Rectal smooth muscle tissue (tissue), 1 donor: ENCODE results near the gene LUC7L3.

Experiments used
- H3K27ac ChIP-seq: one replicate; pipeline ENCODE4 v1.7.0; 2013; ENCODE audit warnings: low read depth, low read length, inconsistent platforms
- H3K27me3 ChIP-seq: one replicate; pipeline ENCODE4 v1.7.0; 2013; ENCODE audit warnings: low read length; ENCODE audit not compliant: control insufficient read depth, insufficient read depth
- H3K36me3 ChIP-seq: one replicate; pipeline ENCODE4 v1.7.0; 2013; ENCODE audit warnings: low read length; ENCODE audit not compliant: control insufficient read depth, insufficient read depth
- H3K4me1 ChIP-seq: one replicate; pipeline ENCODE4 v1.7.0; 2013; ENCODE audit warnings: low read length; ENCODE audit not compliant: control insufficient read depth, insufficient read depth
- H3K4me3 ChIP-seq: one replicate; pipeline ENCODE4 v1.7.0; 2013; ENCODE audit warnings: low read length
- H3K9ac ChIP-seq: one replicate; pipeline ENCODE4 v1.7.0; 2013; ENCODE audit warnings: low read length

The LUC7L3 gene

DNA sequence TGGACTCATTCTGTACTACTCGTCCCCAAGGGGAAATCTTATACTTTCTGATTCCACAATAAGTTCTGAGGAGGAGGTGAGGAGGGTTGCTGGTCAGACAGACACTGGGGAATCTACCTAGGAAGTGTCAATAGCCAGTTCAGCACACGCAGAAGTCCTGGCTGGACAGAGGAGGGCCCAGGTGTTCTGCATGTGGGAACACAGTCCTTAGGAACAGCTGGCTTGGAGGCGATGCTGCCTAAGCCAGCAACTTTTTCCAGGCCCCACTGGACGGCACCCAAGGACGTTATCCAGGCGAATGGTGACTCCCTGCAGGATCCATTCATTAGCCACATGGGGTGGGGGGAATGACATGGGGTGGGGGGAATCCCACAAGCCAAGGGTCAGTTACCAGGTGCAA is 86.1 kb downstream of the LUC7L3 start:
- H3K36me3 ChIP-seq, result no peaks in the 10 kb centered on the region
- H3K27ac ChIP-seq, result no peak overlapping the region
- no peaks in the 10 kb centered on the region for H3K4me1 ChIP-seq
- no peak overlapping the region for H3K9ac ChIP-seq
- H3K4me3 ChIP-seq, result no peak overlapping the region
- H3K27me3 ChIP-seq, result no peaks in the 10 kb centered on the region
